GM13976 (cell line): ENCODE results near the gene ZIM2.

ENCODE experiments used
- DNase-seq: peaks from one replicate; pipeline ENCODE4 v3.0.0; 2012; ENCODE audit warnings: low spot score
- CTCF ChIP-seq: IDR thresholded peaks from 2 replicates; pipeline ENCODE4 v1.5.1; 2012; ENCODE audit warnings: borderline replicate concordance, mild to moderate bottlenecking; ENCODE audit not compliant: insufficient read depth; ENCODE audit errors: extremely low read depth, missing control alignments, control extremely low read depth
- in situ Hi-C: fragments of 300-500 bp; cut with MboI; formaldehyde crosslinking; loops from one replicate; pipeline ENCODE4 v1.12.0; 2022; ENCODE audit warnings: low sequenced_read_pairs, mixed read lengths, inconsistent platforms; ENCODE audit not compliant: unreplicated experiment

Gene ZIM2

GRCh38 chr19:56840451-56841192, at the start of gene ZIM2, which contains the start of gene PEG3:
ZIM2 (minus strand) TSS chr19:56840726; CDS start chr19:56824277, 16,449 bp downstream.
PEG3 (minus strand) TSS chr19:56840726; CDS start chr19:56824655, 16,071 bp downstream.
- in situ Hi-C loops: no loop called here
- no peak for DNase-seq
- TF ChIP-seq CTCF: no peak

- no peak for DNase-seq
Observed at GRCh38 chr19:56885173-56885985, 44.9 kb upstream of the ZIM2 start.

GRCh38 chr19:56884441-56884840, 43.9 kb upstream of the ZIM2 start:
- DNase-seq: no peak
- in situ Hi-C loops: no loop called here
- no peak for TF ChIP-seq CTCF

More at GRCh38 chr19:56885173-56885985, 44.9 kb upstream of the ZIM2 start:
- in situ Hi-C loops: no loop called here
- TF ChIP-seq CTCF: no peak

GRCh38 chr19:56880592-56881190, 40.2 kb upstream of the ZIM2 start:
- in situ Hi-C loops: no loop called here
- no peak for TF ChIP-seq CTCF
- DNase-seq: no peak

GRCh38 chr19:56877069-56877715, 36.7 kb upstream of the ZIM2 start:
- no peak for DNase-seq
- TF ChIP-seq CTCF: no peak
- in situ Hi-C loops: no loop called here

- DNase-seq: no peak
- in situ Hi-C loops: no loop called here
- TF ChIP-seq CTCF: no peak
Observed at GRCh38 chr19:56875717-56876116, 35.2 kb upstream of the ZIM2 start.
